RKO (cell line): Measurements from ENCODE around the gene ITPR1.

Experiments
- DNase-seq: peaks from one replicate; pipeline ENCODE4 v3.0.0-alpha.2; 2016; ENCODE audit warnings: low spot score

The ITPR1 gene

GRCh38 chr3:4533489-4534443 lies 40.6 kb downstream of the ITPR1 start:
- no peak for DNase-seq

- no peak for DNase-seq
These were observed 41.8 kb downstream of the ITPR1 start for GRCh38 chr3:4534906-4535305.

- no peak for DNase-seq
These were observed 43.1 kb downstream of the ITPR1 start for GRCh38 chr3:4536260-4536659.

GRCh38 chr3:4540267-4540666 lies 47.1 kb downstream of the ITPR1 start:
- no peak for DNase-seq

GRCh38 chr3:4543110-4543509 lies 50.0 kb downstream of the ITPR1 start:
- DNase-seq, result no peak

GRCh38 chr3:4546346-4547178 lies 53.4 kb downstream of the ITPR1 start:
- DNase-seq, result no peak

GRCh38 chr3:4547799-4548198 lies 54.7 kb downstream of the ITPR1 start:
- DNase-seq, result no peak

- DNase-seq, result no peak
These were observed 55.2 kb downstream of the ITPR1 start for GRCh38 chr3:4548356-4548755.

GRCh38 chr3:4548780-4549179 lies 55.6 kb downstream of the ITPR1 start:
- DNase-seq, result no peak

- DNase-seq, result no peak
These were observed 56.7 kb downstream of the ITPR1 start for GRCh38 chr3:4549896-4550295.

GRCh38 chr3:4551051-4551711 lies 58.0 kb downstream of the ITPR1 start:
- DNase-seq, result no peak

GRCh38 chr3:4551794-4552442 lies 58.8 kb downstream of the ITPR1 start:
- DNase-seq, result no peak

GRCh38 chr3:4552811-4553210 lies 59.7 kb downstream of the ITPR1 start:
- DNase-seq, result no peak

- DNase-seq, result no peak
These were observed 68.5 kb downstream of the ITPR1 start for GRCh38 chr3:4561661-4562060.

- no peak for DNase-seq
These were observed 69.4 kb downstream of the ITPR1 start for GRCh38 chr3:4562595-4562994.

- no peak for DNase-seq
These were observed 71.1 kb downstream of the ITPR1 start for GRCh38 chr3:4564270-4564669.

- DNase-seq, result no peak
These were observed 71.9 kb downstream of the ITPR1 start for GRCh38 chr3:4564928-4565586.

GRCh38 chr3:4565809-4566501 lies 72.8 kb downstream of the ITPR1 start:
- no peak for DNase-seq

- DNase-seq, result no peak
These were observed 75.7 kb downstream of the ITPR1 start for GRCh38 chr3:4568841-4569240.

- no peak for DNase-seq
These were observed 77.9 kb downstream of the ITPR1 start for GRCh38 chr3:4570840-4571621.
